ENCODE measurements around the gene IL4R. TPM values are rescaled to one million over a fixed set of nuclear protein-coding genes. Genes with fewer than 3 reads are reported as not detected.

IL4R gene
- total and polyA plus RNA-seq, 2 of the 13 experiments (the other 11 are each of a cell fraction or from before 2014, with no cell fraction given), result 15.9 to 49.6 TPM

DNA sequence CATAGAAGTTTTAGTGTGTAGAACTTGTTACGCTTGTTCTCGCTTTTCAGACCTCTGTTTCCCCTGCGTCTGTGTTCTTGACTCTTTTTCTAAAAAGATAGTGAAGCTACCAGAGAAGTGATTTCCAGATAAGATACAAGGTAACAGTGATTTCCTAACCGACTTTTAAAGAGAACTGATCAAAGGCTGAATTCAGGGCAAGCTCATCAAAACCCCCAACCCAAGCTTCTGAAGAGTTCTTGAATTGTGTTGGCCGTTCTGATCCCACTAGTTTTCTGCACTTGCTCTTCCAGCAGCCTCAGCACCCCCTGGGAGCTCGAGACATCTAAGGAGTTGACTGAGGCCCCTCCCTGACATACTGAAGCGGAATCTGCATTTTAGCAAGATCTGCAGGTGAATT, 32.5 kb upstream of the IL4R start:
- Histone ChIP-seq H3K4me3 (replicated peaks in 1 of 3; ENCODE audit: insufficient read depth in 1 of 3, low read depth in 2 of 3, low read length in 3 of 3) (no peak overlapping the region), H2AFZ (ENCODE audit: low read length) (peak overlapping the region; percentile 13), H3K27me3 (ENCODE audit: control insufficient read depth in 1 of 2, insufficient read depth in 2 of 2, low read length in 2 of 2) (no peaks in the 10 kb centered on the region), H4K20me1 (ENCODE audit: insufficient read depth, low read length) (no peaks in the 10 kb centered on the region), H3K36me3 (replicated peaks in 1 of 2; ENCODE audit: control insufficient read depth in 1 of 2, insufficient read depth in 2 of 2, low read length in 2 of 2) (no peaks in the 10 kb centered on the region), H3K27ac (ENCODE audit: extremely low read length, insufficient read depth, low read length) (no peak overlapping the region), H3K4me1 (ENCODE audit: insufficient read depth, low read length) (peaks cover 43% of the 10 kb centered on the region), H3K9ac (ENCODE audit: insufficient read depth, low read depth, low read length) (no peak overlapping the region), H3K79me2 (ENCODE audit: insufficient read depth, low read length) (no peaks in the 10 kb centered on the region), H3K9me3 (ENCODE audit: low read length) (no peaks in the 10 kb centered on the region), H3K4me2 (ENCODE audit: low read depth, low read length) (peak overlapping the region; percentile 18; the same call in 1 of the 2 replicates)
- intact Hi-C loops (cut with micrococcal nuclease; ENCODE audit: unreplicated experiment), result no loop called here
- WGBS (ENCODE audit: low lambda C conversion rate), result 44% methylated on average over 7 of the region's 7 CpGs
- no peak for TF ChIP-seq FOXO1 (CRISPR knock-in tag; IDR thresholded peaks at IDR 0.05)
- TF ChIP-seq CCAR2 (optimal IDR thresholded peaks at IDR 0.05; ENCODE audit: low read depth, low read length), result no peak
- TF ChIP-seq ZNF549 (CRISPR knock-in tag; IDR thresholded peaks at IDR 0.05), result no peak
- no peak for TF ChIP-seq FOXA3 (CRISPR knock-in tag; IDR thresholded peaks at IDR 0.05)
- no peak for TF ChIP-seq ZNF251 (CRISPR knock-in tag; IDR thresholded peaks at IDR 0.05)
- TF ChIP-seq SRSF1 (optimal IDR thresholded peaks at IDR 0.05; ENCODE audit: low read depth, low read length), result no peak
- TF ChIP-seq CREM (IDR thresholded peaks at IDR 0.05), result no peak
- TF ChIP-seq CREM (CRISPR knock-in tag; IDR thresholded peaks at IDR 0.05), result no peak
- no peak for TF ChIP-seq HOXA3 (CRISPR knock-in tag; IDR thresholded peaks at IDR 0.05)
- TF ChIP-seq NBN (conservative IDR thresholded peaks at IDR 0.05), result no peak
- no peak for TF ChIP-seq ARHGAP35 (CRISPR knock-in tag; IDR thresholded peaks at IDR 0.05; ENCODE audit: borderline replicate concordance)
- TF ChIP-seq SIX4 (CRISPR knock-in tag; IDR thresholded peaks at IDR 0.05), result no peak
- TF ChIP-seq PCBP2 (optimal IDR thresholded peaks at IDR 0.05; ENCODE audit: low read depth, low read length, poor library complexity, severe bottlenecking), result no peak
- no peak for TF ChIP-seq HHEX (CRISPR knock-in tag; IDR thresholded peaks at IDR 0.05)
- no peak for TF ChIP-seq ZNF329 (CRISPR knock-in tag; IDR thresholded peaks at IDR 0.05; ENCODE audit: low read depth)
- TF ChIP-seq WIZ (CRISPR knock-in tag; IDR thresholded peaks at IDR 0.05), result no peak
- TF ChIP-seq CSRNP1 (CRISPR knock-in tag; IDR thresholded peaks at IDR 0.05), result no peak
- TF ChIP-seq ZNF558 (CRISPR knock-in tag; IDR thresholded peaks at IDR 0.05; ENCODE audit: borderline replicate concordance), result no peak
- TF ChIP-seq DPF2 (CRISPR knock-in tag; IDR thresholded peaks at IDR 0.05; ENCODE audit: borderline replicate concordance, low read depth), result no peak
- no TSS peak for BruUV-seq (replicated peaks)
- ATAC-seq (no peak), FAIRE-seq (no peak), DNase-seq (ENCODE audit: low spot score) (no peak)
- ChIA-PET POLR2A (no interaction called here), CTCF (ENCODE audit: low intra/inter-chr PET ratio, low total read pairs) (no interaction called here)
- in situ Hi-C loops (cut with HindIII; ENCODE audit: extremely low pct_ligation_motif_present, low pct_unique_long_range_greater_than_20kb), result no loop called here

Measured in HepG2 (cell line).